GM21529 (cell line): ENCODE data around the gene STX7.
"Not testable (repeated sequence)": the region's sequence is repeated elsewhere in the genome, so short reads cannot be mapped to it uniquely, and the experiment has no call there.

Experiments used
- ATAC-seq: cut with Tn5 transposase; IDR thresholded peaks from one replicate; pipeline ENCODE4 v1.9.1; 2021; ENCODE audit not compliant: unreplicated experiment

The STX7 gene

DNA sequence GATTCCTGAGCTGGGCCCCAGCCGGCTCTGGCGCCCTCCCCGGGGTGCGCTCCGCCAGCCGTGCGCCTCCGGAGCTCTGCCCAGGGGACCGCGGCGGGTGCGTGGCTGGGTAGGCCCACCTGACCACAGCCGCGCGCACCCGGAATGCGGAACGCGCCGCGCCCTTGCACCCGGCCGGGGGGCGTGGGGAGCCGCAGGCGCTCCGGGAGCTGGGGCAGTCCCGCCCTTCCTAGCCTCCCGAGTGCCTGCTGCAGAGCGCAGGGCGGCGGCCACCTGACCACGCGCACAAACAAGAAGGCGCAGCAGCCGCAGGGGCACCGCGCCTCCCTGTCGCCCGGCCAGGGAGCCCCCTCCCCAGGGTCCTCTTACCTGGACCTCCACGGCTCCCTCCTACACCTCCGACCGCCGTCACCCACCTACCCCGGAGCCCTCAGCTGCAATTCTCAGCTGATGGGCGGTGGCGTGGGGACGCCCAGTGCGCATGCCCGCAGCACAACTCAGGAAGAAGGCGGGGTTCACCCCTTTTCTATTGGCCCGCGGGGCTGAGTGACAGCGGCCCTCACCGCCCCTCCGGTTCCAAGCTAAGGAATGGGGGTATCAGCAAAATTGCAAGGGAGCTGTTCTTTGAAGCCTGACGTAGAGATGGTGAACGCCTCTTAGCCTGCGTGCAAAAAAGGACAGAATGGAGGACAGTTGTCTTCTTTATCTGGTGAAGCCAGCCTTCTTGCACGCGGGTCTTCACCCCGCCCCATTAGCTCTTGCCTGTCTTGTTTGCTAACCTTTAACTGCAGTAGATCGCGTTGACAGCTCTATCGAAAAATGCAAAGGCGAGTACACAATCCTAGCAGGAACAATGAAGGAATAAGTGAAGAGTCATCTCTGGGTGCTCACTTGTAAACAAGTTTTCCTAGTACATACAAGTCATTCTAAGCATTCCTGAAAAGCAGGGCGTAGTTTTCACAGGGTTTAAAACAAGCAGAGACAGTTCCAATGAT, at the start of gene STX7:
STX7 (minus strand) TSS at position 479 of the 995 bp plus-strand sequence. CDS start 9,586 bp downstream, outside the sequence.
- ATAC-seq = peak; percentile 90

GRCh38 chr6:132560087-132560486, 47.2 kb upstream of the STX7 start:
- not testable (repeated sequence) for ATAC-seq

- no peak for ATAC-seq
These were observed 39.5 kb upstream of the STX7 start, which contains the start of gene TAAR8 for GRCh38 chr6:132552372-132552771. TAAR8 (plus strand) TSS chr6:132552672; CDS start chr6:132552693, 21 bp downstream.

DNA sequence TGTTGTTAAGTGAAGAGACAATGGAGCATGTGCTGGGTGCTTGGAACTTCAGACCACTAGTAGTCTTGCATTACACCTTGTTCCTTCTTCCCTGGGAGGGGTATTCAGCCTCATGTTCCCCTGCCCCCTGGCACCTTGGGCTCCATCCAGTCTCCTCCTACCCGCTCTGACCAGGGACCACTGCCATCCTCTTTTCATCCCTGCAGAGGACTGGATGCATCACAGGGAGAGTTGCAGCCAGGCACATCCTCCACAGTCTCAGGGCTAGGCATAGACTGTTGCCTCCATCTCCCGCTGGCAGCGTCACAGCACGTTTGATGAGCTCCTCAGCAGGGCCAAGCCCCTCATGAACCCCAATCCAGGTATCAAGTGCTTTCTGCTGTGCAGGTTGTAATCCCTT, 38.3 kb upstream of the STX7 start:
- no peak for ATAC-seq

GRCh38 chr6:132548746-132549463, 36.0 kb upstream of the STX7 start:
- ATAC-seq = no peak

DNA sequence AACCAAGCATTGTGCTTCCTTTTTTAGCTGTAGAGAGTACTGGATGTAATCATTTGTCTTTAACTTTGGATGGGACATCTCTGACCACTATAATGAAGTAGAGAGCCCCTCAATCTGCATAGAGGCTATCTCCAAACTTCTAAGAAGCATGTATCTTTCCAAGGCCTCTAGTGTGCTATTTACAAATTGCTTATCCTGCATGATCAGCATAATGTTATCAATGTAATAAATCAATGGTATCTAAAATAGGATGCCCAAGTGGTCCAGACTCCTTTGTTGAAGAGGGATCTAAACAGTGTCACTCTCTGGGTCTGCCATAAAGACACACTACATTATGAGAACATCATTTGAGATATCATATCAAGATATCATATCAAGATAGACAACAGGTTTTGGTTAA, 31.9 kb upstream of the STX7 start:
- ATAC-seq = no peak

- ATAC-seq = no peak
These were observed 25.1 kb upstream of the STX7 start, which contains the start of gene TAAR9 for GRCh38 chr6:132537977-132538376. TAAR9 (plus strand) TSS chr6:132538277; CDS start chr6:132538290, 13 bp downstream.

GRCh38 chr6:132537145-132537544, 24.2 kb upstream of the STX7 start:
- no peak for ATAC-seq

- ATAC-seq = not testable (repeated sequence)
These were observed 21.6 kb upstream of the STX7 start for GRCh38 chr6:132534546-132534945.

DNA sequence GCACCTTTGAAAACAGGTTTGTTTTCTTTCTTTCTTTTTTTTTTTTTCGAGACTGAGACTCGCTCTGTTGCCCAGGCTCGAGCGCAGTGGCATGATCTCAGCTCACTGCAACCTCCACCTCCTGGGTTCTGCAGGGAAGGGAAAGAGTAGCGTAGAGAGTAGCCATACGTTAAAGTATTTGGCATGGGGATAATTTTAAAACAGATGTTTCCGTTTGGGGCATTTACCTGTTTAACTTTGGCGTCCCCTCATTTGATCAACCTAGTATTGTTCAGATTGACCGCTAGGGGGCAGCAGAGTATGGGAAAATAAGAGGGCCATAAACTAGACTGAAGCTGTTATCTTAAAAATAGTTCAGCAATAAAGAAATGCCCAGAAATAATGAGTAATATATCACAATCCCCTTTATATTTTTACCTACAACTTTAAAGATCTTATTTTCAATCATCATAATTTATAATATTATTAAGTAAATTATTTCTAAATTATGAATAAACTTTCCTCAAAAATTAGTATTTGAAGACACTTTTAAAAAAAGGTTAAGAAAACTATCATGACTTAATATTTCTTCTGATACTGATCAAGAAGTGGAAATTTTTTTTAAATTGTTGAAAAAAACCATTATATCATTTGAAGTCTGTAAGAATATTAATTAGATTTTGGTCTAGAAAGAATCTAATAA, 17.5 kb upstream of the STX7 start:
- ATAC-seq = peak; percentile 97

DNA sequence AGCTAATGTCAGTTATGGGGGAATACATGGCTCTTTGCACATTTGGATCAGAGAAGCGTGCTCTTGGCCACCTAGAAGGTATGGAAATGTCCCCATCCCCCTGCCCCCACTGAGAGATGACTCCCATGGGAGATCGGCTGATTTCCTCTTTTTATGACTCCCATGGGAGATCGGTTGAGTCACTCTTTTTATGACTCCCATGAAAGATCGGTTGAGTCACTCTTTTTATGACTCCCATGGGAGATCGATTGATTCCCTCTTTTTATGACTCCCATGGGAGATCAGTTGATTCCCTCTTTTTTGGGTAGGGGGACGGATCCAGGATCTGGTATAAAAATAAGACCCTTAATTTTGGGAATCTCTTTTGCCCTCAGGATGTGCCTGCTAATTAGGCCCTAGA, 14.9 kb upstream of the STX7 start:
- no peak for ATAC-seq

DNA sequence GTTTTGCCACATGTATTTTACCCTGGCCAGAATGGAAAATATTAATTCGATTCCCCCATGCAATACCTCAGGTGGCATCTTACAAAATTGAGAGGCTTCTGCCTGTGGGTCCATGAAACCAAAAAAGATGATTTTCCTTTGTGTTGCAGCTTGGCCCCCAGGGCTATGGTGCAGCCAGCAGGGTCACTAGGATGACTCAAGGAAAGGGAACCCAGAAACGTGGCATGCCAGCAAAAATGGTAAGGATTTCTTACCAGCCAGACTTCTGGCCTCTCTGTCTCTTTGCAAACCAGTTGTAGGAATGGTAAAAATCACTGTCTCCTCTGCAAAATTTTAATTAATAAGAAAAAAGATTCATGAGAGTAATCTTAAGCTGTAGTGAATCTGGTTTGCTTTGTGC, 13.5 kb upstream of the STX7 start:
- ATAC-seq = no peak

DNA sequence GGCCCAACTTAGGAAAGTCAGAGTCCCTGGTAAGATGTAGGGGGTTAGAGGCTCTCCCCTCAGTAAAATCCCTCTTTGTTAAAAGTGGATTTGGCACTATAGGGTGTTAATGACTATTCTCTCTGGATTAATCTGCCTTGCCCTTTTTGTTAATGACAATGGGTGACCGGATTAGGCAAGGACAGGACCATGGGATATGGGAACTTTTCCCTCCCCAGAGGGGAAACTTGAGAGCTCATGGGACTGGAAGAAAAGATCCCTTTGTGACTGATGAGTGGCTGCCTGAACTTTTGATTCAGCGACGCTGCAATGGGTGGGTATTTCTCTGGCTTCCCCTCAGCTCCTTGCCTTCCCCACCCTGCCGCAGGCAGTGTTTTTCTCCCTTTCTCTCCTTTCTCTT, 12.9 kb upstream of the STX7 start:
- ATAC-seq = no peak

DNA sequence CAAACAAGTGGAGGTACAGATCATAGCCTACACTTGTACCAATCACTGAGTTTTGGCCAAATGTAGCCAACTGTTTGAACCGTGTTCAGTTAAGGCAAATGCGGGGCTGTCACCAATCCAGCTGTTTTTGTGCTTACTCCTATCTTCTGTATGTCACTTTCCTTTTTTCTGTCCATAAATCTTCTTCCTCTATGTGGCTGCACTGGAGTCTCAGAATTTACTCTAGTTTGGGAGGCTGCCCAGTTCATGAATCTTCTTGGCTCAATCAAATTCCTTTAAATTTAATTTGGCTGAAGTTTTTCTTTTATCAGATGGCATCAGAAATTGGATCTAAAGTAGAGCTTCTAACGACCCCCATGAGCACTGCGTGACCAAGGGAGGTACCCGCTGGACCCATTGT, 11.7 kb upstream of the STX7 start:
- ATAC-seq = no peak

DNA sequence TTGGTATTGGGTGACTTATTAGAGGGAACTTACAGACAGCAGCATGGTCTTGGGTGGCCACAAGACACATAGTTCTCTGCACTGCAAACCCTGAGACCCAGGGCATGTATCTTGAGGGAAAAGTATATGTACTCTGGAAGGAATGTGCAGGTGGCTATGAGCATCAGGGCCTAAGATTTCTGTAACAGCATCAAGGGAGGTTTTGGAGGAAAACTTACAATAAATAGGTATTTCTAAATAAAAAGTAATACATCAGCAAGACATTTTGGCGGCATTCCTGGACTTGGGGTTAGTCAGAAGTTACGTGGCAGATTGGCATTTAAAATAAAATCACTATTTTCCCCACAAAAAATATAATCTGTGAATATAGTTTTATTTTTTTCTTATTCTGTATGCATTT, 8.0 kb upstream of the STX7 start:
- ATAC-seq = no peak

DNA sequence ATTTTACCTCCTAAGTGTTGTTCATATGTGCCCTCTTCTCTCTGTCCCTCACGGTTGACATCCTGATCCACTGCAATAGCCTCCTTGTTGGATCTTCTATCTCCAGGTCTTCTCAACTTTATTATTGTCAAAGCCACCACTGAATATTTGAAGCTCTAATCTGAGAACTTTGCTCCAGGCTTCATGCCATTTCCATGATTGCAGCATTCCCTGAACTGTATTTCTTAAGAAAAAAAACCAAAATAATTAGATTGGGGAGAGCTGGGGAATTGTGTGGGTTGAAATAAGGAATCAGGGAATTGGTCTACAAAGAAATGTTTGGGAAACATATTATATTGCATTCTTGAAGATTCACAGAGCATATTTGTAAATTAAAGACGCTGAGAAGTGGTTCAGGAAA, 2.5 kb upstream of the STX7 start:
- ATAC-seq = no peak

DNA sequence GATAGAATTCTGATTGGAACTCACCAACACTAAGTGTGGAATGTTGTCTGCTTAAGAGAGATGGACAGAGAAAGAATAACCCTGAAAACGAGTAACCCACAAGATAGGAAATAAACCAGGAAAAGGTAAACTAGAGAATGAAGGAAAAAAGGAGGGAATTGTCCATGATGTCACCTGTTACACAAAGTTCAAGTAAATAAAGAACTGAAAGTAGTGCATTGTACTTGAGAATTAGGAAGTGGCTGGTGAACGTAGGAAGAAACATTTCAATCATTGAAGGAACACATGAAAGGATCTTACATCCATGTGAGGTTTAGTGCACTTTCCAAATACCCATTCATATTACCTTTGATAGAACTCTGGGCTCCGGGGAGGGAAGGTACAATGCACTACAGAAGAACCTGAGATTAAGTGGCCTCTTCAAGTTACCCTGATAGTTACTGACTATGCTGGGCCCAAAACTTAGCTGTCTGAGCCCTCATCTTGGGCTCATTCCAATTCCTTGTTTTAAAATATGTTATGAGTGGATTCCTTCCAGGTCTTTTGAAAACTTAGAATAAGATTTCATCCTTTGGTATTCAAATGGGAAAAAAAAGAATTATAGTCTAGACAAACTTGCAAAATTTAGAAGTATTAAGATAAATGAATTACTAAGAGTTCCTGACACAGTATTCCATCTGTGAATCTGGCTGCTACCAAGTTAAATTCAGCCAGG, 1.1 kb upstream of the STX7 start:
- no peak for ATAC-seq

GRCh38 chr6:132512342-132512637, 626 bp downstream of the STX7 start:
- ATAC-seq = no peak

- peak; percentile 13 for ATAC-seq
These were observed 1.1 kb downstream of the STX7 start for GRCh38 chr6:132511831-132512220.

GRCh38 chr6:132511210-132511830, 1.6 kb downstream of the STX7 start:
- ATAC-seq = peak; percentile 8
